Activated CD8-positive, alpha-beta memory T cell treated with anti-CD3 and anti-CD28 coated beads, Interleukin-2, amount 50 U/mL, for 4 hours (primary cell): Measurements from ENCODE around the gene MAD1L1.
"Not testable (repeated sequence)": the region's sequence is repeated elsewhere in the genome, so short reads cannot be mapped to it uniquely, and the experiment has no call there.

Experiments used
- DNase-seq: peaks from one replicate; pipeline ENCODE4 v3.0.0-alpha.2; 2020

Gene MAD1L1

GRCh38 chr7:1823376-1824150 lies 409.2 kb downstream of the MAD1L1 start:
- no peak for DNase-seq

GRCh38 chr7:1819259-1819841 lies 413.4 kb downstream of the MAD1L1 start:
- no peak for DNase-seq

- DNase-seq: no peak
Measured at GRCh38 chr7:1818575-1819258, 414.0 kb downstream of the MAD1L1 start.

- DNase-seq: no peak
Measured at GRCh38 chr7:1817061-1817712, 415.6 kb downstream of the MAD1L1 start.

- DNase-seq: not testable (repeated sequence)
Measured at GRCh38 chr7:1816451-1816850, 416.3 kb downstream of the MAD1L1 start.

- DNase-seq: not testable (repeated sequence)
Measured at GRCh38 chr7:1815551-1816281, 417.0 kb downstream of the MAD1L1 start.

GRCh38 chr7:1815051-1815481 lies 417.7 kb downstream of the MAD1L1 start:
- DNase-seq: no peak

- no peak for DNase-seq
Measured at GRCh38 chr7:1814089-1814811, 418.5 kb downstream of the MAD1L1 start.

- DNase-seq: no peak
Measured at GRCh38 chr7:1813394-1814088, 419.2 kb downstream of the MAD1L1 start.

- no peak for DNase-seq
Measured at GRCh38 chr7:1812509-1813393, 420.0 kb downstream of the MAD1L1 start.

- no peak for DNase-seq
Measured at GRCh38 chr7:1811850-1812508, 420.8 kb downstream of the MAD1L1 start.

- no peak for DNase-seq
Measured at GRCh38 chr7:1810961-1811849, 421.5 kb downstream of the MAD1L1 start.

- no peak for DNase-seq
Measured at GRCh38 chr7:1810521-1810920, 422.2 kb downstream of the MAD1L1 start.

GRCh38 chr7:1809601-1810258 lies 423.0 kb downstream of the MAD1L1 start:
- no peak for DNase-seq

GRCh38 chr7:1809070-1809469 lies 423.7 kb downstream of the MAD1L1 start:
- DNase-seq: no peak

GRCh38 chr7:1807821-1808600 lies 424.7 kb downstream of the MAD1L1 start:
- DNase-seq: no peak

GRCh38 chr7:1806354-1806753 lies 426.4 kb downstream of the MAD1L1 start:
- no peak for DNase-seq
